Keratinocyte (primary cell): Measurements from ENCODE around the gene PTGDR2. TPM values are rescaled to one million over a fixed set of nuclear protein-coding genes. Genes with fewer than 3 reads are reported as not detected.

Source experiments
- DNase-seq: peaks from one replicate; pipeline ENCODE4 v3.0.0-alpha.2; 2011; ENCODE audit warnings: low read depth, missing footprints, low spot score
- FAIRE-seq: peaks from 2 replicates; lab custom pipeline; 2011; peaks lifted over from hg19 to GRCh38; lab: Jason Lieb, UNC
- H2AFZ ChIP-seq: 2 replicates; pipeline ENCODE4 v1.6.0; 2012; ENCODE audit warnings: low read length, control low read depth, inconsistent platforms; ENCODE audit not compliant: control insufficient read depth
- H3K27ac ChIP-seq: 2 replicates; pipeline ENCODE4 v1.5.1; 2011; ENCODE audit warnings: low read length; ENCODE audit not compliant: control insufficient read depth, insufficient read depth
- H3K27me3 ChIP-seq: 3 replicates; pipeline ENCODE4 v1.6.0; 2011; ENCODE audit warnings: low read length; ENCODE audit not compliant: control insufficient read depth, insufficient read depth; ENCODE audit errors: extremely low read depth
- H3K36me3 ChIP-seq, 2 experiments: 2 replicates in 1 of 2; 3 replicates in 1 of 2; pipeline ENCODE4 v1.5.1; 2011; ENCODE audit warnings: low read length in 2 of 2, mild to moderate bottlenecking in 1 of 2; ENCODE audit not compliant: control insufficient read depth in 2 of 2, insufficient read depth in 2 of 2; ENCODE audit errors: extremely low read depth in 1 of 2
- H3K4me1 ChIP-seq: 3 replicates; pipeline ENCODE4 v1.5.1; 2011; ENCODE audit warnings: low read length; ENCODE audit not compliant: control insufficient read depth, insufficient read depth; ENCODE audit errors: extremely low read depth
- H3K4me2 ChIP-seq: 3 replicates; pipeline ENCODE4 v1.6.0; 2011; ENCODE audit warnings: low read depth, low read length; ENCODE audit not compliant: control insufficient read depth, insufficient read depth; ENCODE audit errors: extremely low read depth
- H3K4me3 ChIP-seq, 3 experiments: fragments of 200-600 bp in 1 of 3; sonication (generic) in 1 of 3; 2 replicates in 2 of 3; 3 replicates in 1 of 3; pipeline ENCODE4 v1.5.1; 2011 to 2016; ENCODE audit warnings: low read length in 3 of 3, mild to moderate bottlenecking in 3 of 3, control low read depth in 2 of 3, inconsistent platforms in 1 of 3, low read depth in 1 of 3, mixed read lengths in 1 of 3, mixed run types in 1 of 3, moderate library complexity in 1 of 3; ENCODE audit not compliant: control insufficient read depth in 2 of 3, insufficient read depth in 2 of 3; ENCODE audit errors: extremely low read depth in 1 of 3
- H3K79me2 ChIP-seq: 2 replicates; pipeline ENCODE4 v1.6.0; 2012; ENCODE audit warnings: low read length; ENCODE audit not compliant: control insufficient read depth, insufficient read depth
- H3K9ac ChIP-seq: 3 replicates; pipeline ENCODE4 v1.6.0; 2011; ENCODE audit warnings: low read length; ENCODE audit not compliant: control insufficient read depth, insufficient read depth; ENCODE audit errors: extremely low read depth
- H3K9me1 ChIP-seq: 3 replicates; pipeline ENCODE4 v1.6.0; 2011; ENCODE audit warnings: low read length; ENCODE audit not compliant: control insufficient read depth, insufficient read depth; ENCODE audit errors: extremely low read depth
- H3K9me3 ChIP-seq: 2 replicates; pipeline ENCODE4 v1.5.1; 2012; ENCODE audit warnings: low read depth, low read length; ENCODE audit not compliant: control insufficient read depth
- H4K20me1 ChIP-seq: 3 replicates; pipeline ENCODE4 v1.6.0; 2011; ENCODE audit warnings: low read length; ENCODE audit not compliant: control insufficient read depth, insufficient read depth; ENCODE audit errors: extremely low read depth
- EZH2 ChIP-seq: IDR thresholded peaks from one replicate; pipeline ENCODE4 v1.6.1; 2012; ENCODE audit warnings: inconsistent platforms, mild to moderate bottlenecking, low read length, moderate library complexity
- dilution Hi-C: fragments of 300-500 bp; cut with MboI; formaldehyde crosslinking; loops from one replicate; pipeline ENCODE4 v1.7.0; 2020; ENCODE audit warnings: low sequenced_read_pairs; ENCODE audit not compliant: extremely low pct_ligation_motif_present
- polyA plus RNA-seq, 5 experiments: library from polyadenylated mRNA; depleted of rRNA in 3 of 5; stranded (reverse) in 3 of 5; stranded (forward) in 1 of 5; unstranded in 1 of 5; fragments of >200 nt; gene quantifications; 1 replicate in 1 of 5; 2 replicates in 3 of 5; 3 replicates in 1 of 5; pipeline versions ENCODE4 v1.2.1 to v1.2.3, GENCODE V29; 2011 to 2012; ENCODE audit warnings: missing spikeins in 2 of 5, low read depth in 1 of 5, low replicate concordance in 1 of 5
- TF ChIP-seq, protein P1 (sequence below), 3 experiments: IDR thresholded peaks in 1 of 3; conservative IDR thresholded peaks in 1 of 3; optimal IDR thresholded peaks in 1 of 3; 2 replicates in 2 of 3; 3 replicates in 1 of 3; pipeline versions ENCODE3 to v1.5.1; 2011; ENCODE audit warnings: low read length in 3 of 3, mild to moderate bottlenecking in 3 of 3, moderate library complexity in 2 of 3, control low read depth in 1 of 3, inconsistent platforms in 1 of 3; ENCODE audit not compliant: insufficient read depth in 2 of 3; ENCODE audit errors: extremely low read depth in 1 of 3

Gene PTGDR2
- polyA plus RNA-seq, 1 donor (not counting 4 experiments of a cell fraction or from before 2014, with no cell fraction given) = not detected

DNA sequence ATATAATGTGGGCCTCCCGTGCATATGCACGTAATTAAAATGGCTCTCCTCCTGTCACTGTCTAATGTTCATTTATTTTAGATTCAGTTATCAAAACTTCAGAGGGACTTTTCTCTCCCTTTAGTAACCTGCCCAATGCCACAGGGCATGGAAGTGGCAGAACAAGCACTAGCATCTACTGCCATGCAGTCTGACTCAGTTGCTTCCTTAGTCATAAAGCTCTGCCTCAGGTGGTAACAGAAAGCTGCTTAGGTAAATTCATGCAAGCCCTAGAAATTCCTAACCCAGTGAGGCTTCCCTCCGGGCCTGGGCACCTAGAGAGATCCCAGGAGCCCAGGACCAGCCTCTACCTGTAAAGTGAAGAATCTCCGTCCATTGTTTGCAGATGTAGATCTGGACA lies 41.7 kb upstream of the PTGDR2 start:
- DNase-seq (no peak), FAIRE-seq (no peak)
- Histone ChIP-seq H3K4me1 (no peaks in the 10 kb centered on the region), H3K27ac (no peak overlapping the region), H2AFZ (no peak overlapping the region), H3K27me3 (no peaks in the 10 kb centered on the region), H3K4me3 (no peak overlapping the region), H3K79me2 (peaks cover 3% of the 10 kb centered on the region), H3K36me3 (peaks cover 35 to 49% of the 10 kb centered on the region in 2 experiments), H3K9ac (no peak overlapping the region), H3K9me1 (no peaks in the 10 kb centered on the region), H3K9me3 (no peaks in the 10 kb centered on the region), H3K4me2 (no peak overlapping the region), H4K20me1 (no peaks in the 10 kb centered on the region)
- no peak for TF ChIP-seq EZH2
- TF ChIP-seq, protein P1, sequence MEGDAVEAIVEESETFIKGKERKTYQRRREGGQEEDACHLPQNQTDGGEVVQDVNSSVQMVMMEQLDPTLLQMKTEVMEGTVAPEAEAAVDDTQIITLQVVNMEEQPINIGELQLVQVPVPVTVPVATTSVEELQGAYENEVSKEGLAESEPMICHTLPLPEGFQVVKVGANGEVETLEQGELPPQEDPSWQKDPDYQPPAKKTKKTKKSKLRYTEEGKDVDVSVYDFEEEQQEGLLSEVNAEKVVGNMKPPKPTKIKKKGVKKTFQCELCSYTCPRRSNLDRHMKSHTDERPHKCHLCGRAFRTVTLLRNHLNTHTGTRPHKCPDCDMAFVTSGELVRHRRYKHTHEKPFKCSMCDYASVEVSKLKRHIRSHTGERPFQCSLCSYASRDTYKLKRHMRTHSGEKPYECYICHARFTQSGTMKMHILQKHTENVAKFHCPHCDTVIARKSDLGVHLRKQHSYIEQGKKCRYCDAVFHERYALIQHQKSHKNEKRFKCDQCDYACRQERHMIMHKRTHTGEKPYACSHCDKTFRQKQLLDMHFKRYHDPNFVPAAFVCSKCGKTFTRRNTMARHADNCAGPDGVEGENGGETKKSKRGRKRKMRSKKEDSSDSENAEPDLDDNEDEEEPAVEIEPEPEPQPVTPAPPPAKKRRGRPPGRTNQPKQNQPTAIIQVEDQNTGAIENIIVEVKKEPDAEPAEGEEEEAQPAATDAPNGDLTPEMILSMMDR (optimal IDR thresholded peaks at IDR 0.05 in 1 of 3, IDR thresholded peaks at IDR 0.05 in 1 of 3, conservative IDR thresholded peaks at IDR 0.05 in 1 of 3; ENCODE audit: extremely low read depth in 1 of 3, insufficient read depth in 2 of 3, low read length in 3 of 3) = no peak
- dilution Hi-C loops = no loop called here

DNA sequence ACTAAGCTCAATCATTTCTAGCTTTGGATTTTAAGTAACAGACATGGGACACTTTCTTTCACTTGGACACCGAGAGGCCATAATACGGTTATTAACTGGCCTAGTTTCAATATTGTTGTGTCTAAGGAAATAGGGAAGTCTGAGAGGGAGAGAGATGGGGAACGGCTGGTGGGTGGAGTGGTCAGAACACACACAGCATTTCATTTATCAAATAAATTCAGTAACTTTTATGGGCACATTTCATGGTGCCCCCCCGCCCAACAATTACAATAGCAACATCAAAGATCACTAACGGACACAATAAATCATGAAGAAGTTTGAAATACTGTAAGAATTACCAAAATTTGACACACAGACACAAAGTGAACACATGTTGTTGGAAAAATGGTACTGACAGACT lies 39.9 kb upstream of the PTGDR2 start:
- no peak overlapping the region for H3K4me2 ChIP-seq
- no peak overlapping the region for H2AFZ ChIP-seq
- dilution Hi-C loops = no loop called here
- no peak overlapping the region for H3K4me3 ChIP-seq
- H3K9ac ChIP-seq = no peak overlapping the region
- FAIRE-seq (no peak), DNase-seq (no peak)
- H4K20me1 ChIP-seq = no peaks in the 10 kb centered on the region
- no peaks in the 10 kb centered on the region for H3K9me3 ChIP-seq
- peaks cover 33 to 42% of the 10 kb centered on the region in 2 experiments for H3K36me3 ChIP-seq
- H3K27ac ChIP-seq = no peak overlapping the region
- H3K27me3 ChIP-seq = no peaks in the 10 kb centered on the region
- H3K79me2 ChIP-seq = no peaks in the 10 kb centered on the region
- no peaks in the 10 kb centered on the region for H3K4me1 ChIP-seq
- no peaks in the 10 kb centered on the region for H3K9me1 ChIP-seq
- no peak for TF ChIP-seq EZH2
- TF ChIP-seq, protein P1 (optimal IDR thresholded peaks at IDR 0.05 in 1 of 3, IDR thresholded peaks at IDR 0.05 in 1 of 3, conservative IDR thresholded peaks at IDR 0.05 in 1 of 3; ENCODE audit: extremely low read depth in 1 of 3, insufficient read depth in 2 of 3, low read length in 3 of 3) = no peak
